HFFc6 (cell line): ENCODE data around the gene TBX5. TPM values are rescaled to one million over a fixed set of nuclear protein-coding genes. Genes with fewer than 3 reads are reported as not detected.

Source experiments
- DNase-seq: peaks from one replicate; pipeline ENCODE4 v3.0.0-alpha.2; 2018
- H3K27ac Mint-ChIP-seq: 2 replicates; pipeline ENCODE4 v1.8.0; 2020; ENCODE audit warnings: mild to moderate bottlenecking, mixed read lengths
- H3K27me3 Mint-ChIP-seq: 2 replicates; pipeline ENCODE4 v1.8.0; 2021; ENCODE audit warnings: mild to moderate bottlenecking, moderate library complexity, mixed read lengths; ENCODE audit not compliant: insufficient read depth
- H3K36me3 Mint-ChIP-seq: 2 replicates; pipeline ENCODE4 v1.8.0; 2021; ENCODE audit warnings: low read depth, mixed read lengths
- H3K4me1 Mint-ChIP-seq: 2 replicates; pipeline ENCODE4 v1.8.0; 2020; ENCODE audit warnings: low read depth, mixed read lengths
- H3K4me3 Mint-ChIP-seq: 2 replicates; pipeline ENCODE4 v1.8.0; 2020; ENCODE audit warnings: mild to moderate bottlenecking, moderate library complexity, mixed read lengths
- H3K9me3 Mint-ChIP-seq: 2 replicates; pipeline ENCODE4 v1.8.0; 2020; ENCODE audit warnings: mild to moderate bottlenecking, mixed read lengths
- long read RNA-seq: library from polyadenylated mRNA; unstranded; transcript quantifications from one replicate; pipeline ENCODE4 v2.0.0, GENCODE V29; 2019
- total RNA-seq, 6 experiments: library from RNA; stranded (reverse); fragmentation: NEBNext Ultra II Directional; extraction: Animal tissue kit (Norgen Biotek cat#: 25700); gene quantifications; 2 replicates in 1 of 6; 3 replicates in 5 of 6; pipeline ENCODE4 v1.2.3, GENCODE V29; 2021
- TF ChIP-seq, protein P1 (sequence below): fragments of 200-600 bp; sonication (generic); IDR thresholded peaks from 2 replicates; pipeline ENCODE4 v1.5.0; 2021; ENCODE audit warnings: antibody characterized with exemption, mild to moderate bottlenecking

Gene TBX5
- 10 to 100 TPM; 20.7 to 27.8 (median 24.3) TPM for total RNA-seq
- long read RNA-seq, partial matches to known transcripts, result 1 of 6 reads
- long read RNA-seq, other reads (novel, unspliced or antisense), result 3 of 6 reads

DNA sequence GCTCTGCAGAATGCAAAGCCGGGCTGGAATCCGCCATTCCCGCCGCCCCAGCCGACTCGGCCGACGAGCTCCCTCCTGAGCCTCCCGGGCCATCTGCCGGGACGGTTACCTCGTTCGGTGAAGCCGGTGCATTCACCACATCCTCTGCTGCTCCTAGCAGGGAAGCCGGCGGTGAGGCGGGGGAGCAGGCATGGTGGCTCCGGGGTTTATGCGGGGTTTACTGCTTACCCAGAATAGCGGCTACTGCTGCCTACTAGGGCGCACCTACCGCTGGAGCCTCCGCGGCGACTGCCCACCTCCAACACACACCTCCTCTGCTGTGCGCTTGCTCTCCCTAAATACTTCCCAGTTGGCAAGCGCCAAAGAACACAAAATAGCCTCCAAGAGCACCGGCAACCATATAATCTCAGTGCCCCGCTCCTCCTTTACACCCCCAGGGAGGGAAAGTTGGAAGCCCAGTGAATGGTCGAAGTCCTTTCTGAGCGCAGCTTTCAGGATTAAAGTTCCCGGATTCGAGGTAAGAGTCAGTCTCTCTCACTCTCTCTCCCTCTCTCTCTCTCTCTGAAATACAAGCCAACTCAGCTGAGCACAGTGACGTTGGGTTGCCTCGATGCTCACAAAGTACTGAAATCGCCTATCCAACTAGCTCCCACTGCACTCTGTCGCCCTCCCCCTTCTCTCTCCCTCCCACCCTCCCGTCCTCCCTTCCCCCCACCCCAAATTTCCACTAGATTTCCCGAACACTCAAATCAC lies at the start of gene TBX5:
TBX5 (minus strand) TSS at position 626 of the 753 bp plus-strand sequence. CDS start 2,246 bp downstream, outside the sequence.
- Mint-ChIP-seq H3K4me3 (peak within 1 kb of the TSS; percentile 99), H3K36me3 (peaks cover 48% of the 10 kb centered on the region), H3K27me3 (peaks cover 11% of the 10 kb centered on the region), H3K4me1 (peaks cover 28% of the 10 kb centered on the region), H3K27ac (peak within 1 kb of the TSS; percentile 92), H3K9me3 (no peaks in the 10 kb centered on the region)
- TF ChIP-seq, protein P1, sequence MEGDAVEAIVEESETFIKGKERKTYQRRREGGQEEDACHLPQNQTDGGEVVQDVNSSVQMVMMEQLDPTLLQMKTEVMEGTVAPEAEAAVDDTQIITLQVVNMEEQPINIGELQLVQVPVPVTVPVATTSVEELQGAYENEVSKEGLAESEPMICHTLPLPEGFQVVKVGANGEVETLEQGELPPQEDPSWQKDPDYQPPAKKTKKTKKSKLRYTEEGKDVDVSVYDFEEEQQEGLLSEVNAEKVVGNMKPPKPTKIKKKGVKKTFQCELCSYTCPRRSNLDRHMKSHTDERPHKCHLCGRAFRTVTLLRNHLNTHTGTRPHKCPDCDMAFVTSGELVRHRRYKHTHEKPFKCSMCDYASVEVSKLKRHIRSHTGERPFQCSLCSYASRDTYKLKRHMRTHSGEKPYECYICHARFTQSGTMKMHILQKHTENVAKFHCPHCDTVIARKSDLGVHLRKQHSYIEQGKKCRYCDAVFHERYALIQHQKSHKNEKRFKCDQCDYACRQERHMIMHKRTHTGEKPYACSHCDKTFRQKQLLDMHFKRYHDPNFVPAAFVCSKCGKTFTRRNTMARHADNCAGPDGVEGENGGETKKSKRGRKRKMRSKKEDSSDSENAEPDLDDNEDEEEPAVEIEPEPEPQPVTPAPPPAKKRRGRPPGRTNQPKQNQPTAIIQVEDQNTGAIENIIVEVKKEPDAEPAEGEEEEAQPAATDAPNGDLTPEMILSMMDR, result no peak
- DNase-seq, result peak; percentile 79

GRCh38 chr12:114451657-114452056 lies 45.7 kb upstream of the TBX5 start:
- Mint-ChIP-seq H3K4me3 (no peak overlapping the region), H3K9me3 (no peaks in the 10 kb centered on the region), H3K36me3 (no peaks in the 10 kb centered on the region), H3K27me3 (peaks cover 39% of the 10 kb centered on the region), H3K4me1 (no peaks in the 10 kb centered on the region), H3K27ac (no peak overlapping the region)
- TF ChIP-seq, protein P1, result no peak
- no peak for DNase-seq

- TF ChIP-seq, protein P1, result no peak
- Mint-ChIP-seq H3K4me1 (no peaks in the 10 kb centered on the region), H3K9me3 (no peaks in the 10 kb centered on the region), H3K27ac (no peak overlapping the region), H3K4me3 (no peak overlapping the region), H3K36me3 (no peaks in the 10 kb centered on the region), H3K27me3 (peaks cover 43% of the 10 kb centered on the region)
- no peak for DNase-seq
These were observed 44.8 kb upstream of the TBX5 start for GRCh38 chr12:114450515-114451300.

DNA sequence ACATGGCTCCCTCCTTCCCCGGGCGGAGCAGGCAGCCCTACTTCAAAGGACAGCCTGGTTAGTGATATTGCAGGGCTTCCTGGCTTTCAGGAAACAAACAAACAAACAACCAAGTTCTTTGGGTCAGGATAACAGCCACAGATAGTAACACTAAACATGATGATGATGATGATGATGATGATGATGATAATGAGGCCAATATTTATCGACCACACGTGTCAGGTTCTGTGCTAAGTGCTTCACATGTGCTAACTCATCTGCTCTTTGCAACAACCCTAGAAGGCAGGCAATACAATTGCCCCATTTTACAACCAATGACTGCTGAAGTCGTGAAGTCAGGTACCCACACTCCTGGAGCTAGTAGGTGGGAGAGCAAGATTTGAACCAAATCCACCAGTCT lies 44.1 kb upstream of the TBX5 start:
- no peak for DNase-seq
- H3K4me1 Mint-ChIP-seq, result no peaks in the 10 kb centered on the region
- no peak overlapping the region for H3K27ac Mint-ChIP-seq
- H3K36me3 Mint-ChIP-seq, result no peaks in the 10 kb centered on the region
- no peaks in the 10 kb centered on the region for H3K9me3 Mint-ChIP-seq
- TF ChIP-seq, protein P1, result no peak
- H3K4me3 Mint-ChIP-seq, result no peak overlapping the region
- H3K27me3 Mint-ChIP-seq, result peaks cover 43% of the 10 kb centered on the region

DNA sequence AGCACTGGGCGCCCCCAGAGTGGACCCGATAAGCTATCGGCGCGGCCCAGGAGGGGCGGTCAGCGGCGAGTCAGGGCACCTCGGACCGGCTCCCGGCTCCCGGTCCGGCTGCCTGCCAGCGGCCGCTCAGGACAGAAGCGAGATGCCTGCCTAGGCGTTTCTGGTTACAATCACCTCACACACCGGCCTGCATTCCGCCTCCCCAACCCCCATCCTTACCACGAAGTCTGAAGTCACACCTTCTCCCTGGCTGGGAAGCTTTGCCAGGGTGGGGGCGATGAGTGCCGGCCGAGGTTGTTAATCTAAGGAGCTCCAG lies 42.6 kb upstream of the TBX5 start:
- H3K27me3 Mint-ChIP-seq, result peaks cover 46% of the 10 kb centered on the region
- TF ChIP-seq, protein P1, result no peak
- no peak overlapping the region for H3K4me3 Mint-ChIP-seq
- H3K9me3 Mint-ChIP-seq, result no peaks in the 10 kb centered on the region
- DNase-seq, result no peak
- no peaks in the 10 kb centered on the region for H3K36me3 Mint-ChIP-seq
- H3K27ac Mint-ChIP-seq, result no peak overlapping the region
- H3K4me1 Mint-ChIP-seq, result no peaks in the 10 kb centered on the region
